K562 (cell line): ENCODE measurements around the gene APOO. TPM values are rescaled to one million over a fixed set of nuclear protein-coding genes. Genes with fewer than 3 reads are reported as not detected.

Source experiments
- ATAC-seq: fragments of 200-7000 bp; cut with Tn5 transposase; 3 replicates; pipeline ENCODE4 v1.9.1; 2020; ENCODE audit warnings: moderate library complexity
- BruUV-seq: library from RNA; stranded (reverse); fragments of 400-500 nt; replicated peaks from 2 replicates; lab custom pipeline; 2021; lab: Mats Ljungman, UMichigan
- CTCF ChIA-PET: fragments of 300-600 bp; formaldehyde crosslinking; extraction: SDS; loops from one replicate; lab custom pipeline; 2021; ENCODE audit warnings: low intra/inter-chr PET ratio; lab: Yijun Ruan, JAX
- POLR2A ChIA-PET: fragments of 300-600, 350-650 bp; sonication (Branson Sonifier 250); formaldehyde crosslinking; extraction: SDS; loops from one replicate; lab custom pipeline; 2021; ENCODE audit warnings: antibody characterized with exemption, inconsistent platforms; lab: Yijun Ruan, JAX
- DNase-seq, 4 experiments: peaks; one replicate each; pipeline versions ENCODE4 v3.0.0 to v3.0.0-alpha.2; 2011 to 2018; ENCODE audit warnings: low spot score in 3 of 4, mixed read lengths in 3 of 4; ENCODE audit errors: extremely low read depth in 1 of 4
- FAIRE-seq: peaks from 2 replicates; lab custom pipeline; 2011; peaks lifted over from hg19 to GRCh38; lab: Jason Lieb, UNC
- H2AFZ ChIP-seq: 2 replicates; pipeline ENCODE4 v1.6.0; 2011; ENCODE audit warnings: low read depth, low read length, control low read depth, inconsistent platforms
- H3K27ac ChIP-seq: fragments of 200-600 bp; 3 replicates; pipeline ENCODE4 v1.8.0; 2011; ENCODE audit warnings: low read depth, mild to moderate bottlenecking, control low read depth, inconsistent platforms, low read length, moderate library complexity, mixed read lengths; ENCODE audit errors: extremely low read depth
- H3K27me3 ChIP-seq, 2 experiments: fragments of 300-600 bp in 1 of 2; 2 replicates in 1 of 2; 3 replicates in 1 of 2; pipeline versions ENCODE4 v1.6.0 to v1.8.0; 2011; ENCODE audit warnings: inconsistent platforms in 2 of 2, low read length in 2 of 2, mild to moderate bottlenecking in 1 of 2, mixed read lengths in 1 of 2, moderate library complexity in 1 of 2; ENCODE audit not compliant: control insufficient read depth in 2 of 2, insufficient read depth in 2 of 2
- H3K36me3 ChIP-seq: fragments of 300-600 bp; 3 replicates; pipeline ENCODE4 v1.8.0; 2011; ENCODE audit warnings: mild to moderate bottlenecking, low read length, inconsistent platforms; ENCODE audit not compliant: control insufficient read depth, insufficient read depth
- H3K4me1 ChIP-seq, 2 experiments: fragments of 200-600 bp in 1 of 2; replicated peaks in 1 of 2; 2 replicates in 1 of 2; 3 replicates in 1 of 2; pipeline versions ENCODE4 v1.5.1 to v1.8.0; 2011; ENCODE audit warnings: inconsistent platforms in 2 of 2, low read length in 2 of 2, mild to moderate bottlenecking in 1 of 2, mixed read lengths in 1 of 2, moderate library complexity in 1 of 2; ENCODE audit not compliant: control insufficient read depth in 2 of 2, insufficient read depth in 2 of 2
- H3K4me2 ChIP-seq: 2 replicates; pipeline ENCODE4 v1.6.1; 2011; ENCODE audit warnings: low read length, control low read depth, inconsistent platforms, mixed read lengths; ENCODE audit not compliant: insufficient read depth
- H3K4me3 ChIP-seq: fragments of 200-600 bp; sonication (generic), shearing (Covaris generic); 2 replicates; pipeline ENCODE4 v1.5.1; 2016; ENCODE audit warnings: control low read depth, inconsistent platforms
- H3K79me2 ChIP-seq: fragments of 200-600 bp; 3 replicates; pipeline ENCODE4 v1.8.0; 2011; ENCODE audit warnings: low read length, inconsistent platforms; ENCODE audit not compliant: control insufficient read depth, insufficient read depth
- H3K9ac ChIP-seq, 2 experiments: 2 replicates each; pipeline versions ENCODE4 v1.6.0 to v1.6.1; 2011; ENCODE audit warnings: low read depth in 2 of 2, low read length in 2 of 2, control low read depth in 1 of 2, inconsistent platforms in 1 of 2, mild to moderate bottlenecking in 1 of 2, mixed read lengths in 1 of 2; ENCODE audit not compliant: insufficient read depth in 1 of 2
- H3K9me1 ChIP-seq: one replicate; pipeline ENCODE4 v1.6.0; 2011; ENCODE audit warnings: inconsistent platforms, mild to moderate bottlenecking, low read length, moderate library complexity; ENCODE audit not compliant: control insufficient read depth, insufficient read depth
- H3K9me3 ChIP-seq: replicated peaks from 2 replicates; pipeline ENCODE4 v1.5.1; 2011; ENCODE audit warnings: low read depth, low read length, inconsistent platforms; ENCODE audit not compliant: control insufficient read depth, insufficient read depth
- H4K20me1 ChIP-seq: replicated peaks from 2 replicates; pipeline ENCODE4 v1.6.1; 2011; ENCODE audit warnings: low read length, inconsistent platforms, mixed read lengths; ENCODE audit not compliant: control insufficient read depth, insufficient read depth
- CHD1 ChIP-seq: fragments of 200-600 bp; sonication (generic); IDR thresholded peaks from one replicate; pipeline ENCODE4 v1.6.1; 2012; ENCODE audit warnings: mild to moderate bottlenecking, moderate library complexity, low read length, inconsistent platforms
- CHD2 ChIP-seq: IDR thresholded peaks from 2 replicates; pipeline ENCODE4 v1.6.1; 2011; ENCODE audit warnings: low read depth, low read length
- DMBX1 ChIP-seq: fragments of 250-450 bp; sonication (Bioruptor Pico); IDR thresholded peaks from 2 replicates; pipeline ENCODE4 v1.8.0; 2022; ENCODE audit warnings: inconsistent platforms, mild to moderate bottlenecking, moderate library complexity, borderline replicate concordance
- NELFE ChIP-seq: IDR thresholded peaks from 2 replicates; pipeline ENCODE4 v1.6.1; 2011; ENCODE audit warnings: mild to moderate bottlenecking; ENCODE audit not compliant: insufficient read depth, insufficient read length
- POLR3A ChIP-seq: IDR thresholded peaks from 2 replicates; pipeline ENCODE4 v1.6.1; 2011; ENCODE audit warnings: borderline replicate concordance, mild to moderate bottlenecking, moderate library complexity; ENCODE audit not compliant: insufficient read length, insufficient read depth; ENCODE audit errors: extremely low read depth
- SUPT5H ChIP-seq: fragments of 450-650 bp; IDR thresholded peaks from 2 replicates; pipeline ENCODE4 v1.6.1; 2016
- WGBS: fragments of 100-300 bp; shearing (Covaris generic); methylation state at CpG from one replicate; pipeline ENCODE4 v1.1.6; 2016; ENCODE audit warnings: low coverage, mixed read lengths; ENCODE audit not compliant: insufficient coverage; ENCODE audit errors: missing lambda C conversion rate; 5-methylcytosine and 5-hydroxymethylcytosine counted together
- in situ Hi-C: fragments of 300-500 bp; cut with MboI; formaldehyde crosslinking; loops from 4 replicates; pipeline ENCODE4 v1.15.0; 2018; ENCODE audit warnings: inconsistent platforms, mixed read lengths
- intact Hi-C: fragments of 100-400 bp; cut with micrococcal nuclease; formaldehyde crosslinking; loops from 2 replicates; pipeline ENCODE4 v1.14.2; 2022
- polyA plus RNA-seq, 8 experiments: library from polyadenylated mRNA; depleted of rRNA in 4 of 8; stranded (reverse) in 5 of 8; unstranded in 3 of 8; fragments of >200 nt; fragmentation: Nextera tagmentation in 2 of 8; fragmentation: Illumina TruSeq in 1 of 8; extraction: Ambion mirVana in 2 of 8; extraction: Trizol in 1 of 8; gene quantifications; 2 replicates each; pipeline versions ENCODE4 v1.2.1 to v1.2.3, GENCODE V29; 2011 to 2014; ENCODE audit warnings: inconsistent platforms in 1 of 8, missing spikeins in 1 of 8
- total RNA-seq, 7 experiments: library from RNA; depleted of rRNA in 6 of 7; stranded (reverse); fragments of >200 nt in 6 of 7; fragmentation: Illumina TruSeq in 2 of 7; extraction: Trizol in 2 of 7; gene quantifications; 2 replicates each; pipeline versions ENCODE4 v1.2.1 to v1.2.3, GENCODE V29; 2011 to 2021; ENCODE audit warnings: low replicate concordance in 1 of 7
- TF ChIP-seq, protein P1 (sequence below): fragments of 450-650 bp; IDR thresholded peaks from 2 replicates; pipeline ENCODE4 v1.6.1; 2018; ENCODE audit not compliant: partially characterized antibody
- TF ChIP-seq, protein P2 (sequence below): sonication (generic); formaldehyde crosslinking; IDR thresholded peaks from 2 replicates; pipeline ENCODE4 v1.4.0; 2020; ENCODE audit warnings: mild to moderate bottlenecking, missing genetic modification reagents
- TF ChIP-seq, protein P3 (sequence below): fragments of 450-650 bp; IDR thresholded peaks from 2 replicates; pipeline ENCODE4 v1.6.1; 2017; ENCODE audit warnings: antibody characterized with exemption, mild to moderate bottlenecking
- TF ChIP-seq, protein P4 (sequence below): fragments of 200-800 bp; sonication (Bioruptor generic); IDR thresholded peaks from 2 replicates; pipeline ENCODE4 v1.6.1; 2017; ENCODE audit warnings: missing genetic modification characterization, missing compliant biosample characterization

APOO gene
- total and polyA plus RNA-seq, 9 of the 15 experiments (the other 6 are each of a cell fraction or from before 2014, with no cell fraction given) = 37.3 to 76.4 (median 60.8) TPM

DNA sequence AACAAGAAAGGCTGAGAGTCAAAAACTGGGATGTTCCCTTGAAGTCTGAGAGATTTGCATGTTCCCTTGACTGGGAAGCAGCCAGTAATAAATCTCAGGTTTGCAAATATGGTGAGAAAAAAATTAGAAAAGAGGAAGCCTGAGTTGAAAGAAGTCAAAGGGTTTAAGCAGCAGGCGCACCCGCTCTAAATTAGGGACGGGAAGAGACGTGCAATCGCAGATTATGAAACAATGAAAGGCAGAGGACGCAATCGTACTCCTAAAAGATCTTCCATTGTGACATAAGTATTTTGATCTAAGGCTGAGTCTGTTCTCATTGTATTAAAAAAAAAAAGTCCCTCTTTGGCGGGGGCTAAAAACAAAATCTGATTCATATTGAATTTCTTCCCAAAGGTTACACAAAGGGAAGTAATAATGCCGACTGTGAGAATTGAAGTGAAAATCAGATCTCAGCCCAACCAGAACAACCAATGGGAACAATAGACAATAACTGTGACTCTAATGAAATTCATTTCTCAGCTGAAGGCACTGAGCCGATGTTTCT, 96.6 kb downstream of the APOO start:
- Histone ChIP-seq H2AFZ (no peak overlapping the region), H3K4me3 (no peak overlapping the region), H3K4me1 (peaks cover 3 to 4% of the 10 kb centered on the region in 2 experiments; a peak in 3 of 5 replicates), H3K9me3 (no peaks in the 10 kb centered on the region), H3K27ac (no peak overlapping the region), H3K4me2 (no peak overlapping the region; the same call in 1 of the 2 replicates), H3K36me3 (no peaks in the 10 kb centered on the region), H3K27me3 (no peaks in the 10 kb centered on the region), H4K20me1 (no peaks in the 10 kb centered on the region), H3K79me2 (no peaks in the 10 kb centered on the region), H3K9ac (no peak overlapping the region), H3K9me1 (no peaks in the 10 kb centered on the region)
- intact Hi-C loops = no loop called here
- in situ Hi-C loops = no loop called here
- ATAC-seq (no peak), DNase-seq (no peak), FAIRE-seq (no peak)
- BruUV-seq = no TSS peak
- POLR2A ChIA-PET = interaction anchor here (0.9 kb wide), 1 partner anchor 11 kb away, joined by 3 read pairs; no protein-coding TSS in a partner anchor
- WGBS = 25% methylated on average over 10 of the region's 10 CpGs
- CTCF ChIA-PET = interaction anchor here (0.7 kb wide), 2 partner anchors 92 to 1242 kb away, joined by 3 read pairs; no protein-coding TSS in a partner anchor
- TF ChIP-seq, protein P1, sequence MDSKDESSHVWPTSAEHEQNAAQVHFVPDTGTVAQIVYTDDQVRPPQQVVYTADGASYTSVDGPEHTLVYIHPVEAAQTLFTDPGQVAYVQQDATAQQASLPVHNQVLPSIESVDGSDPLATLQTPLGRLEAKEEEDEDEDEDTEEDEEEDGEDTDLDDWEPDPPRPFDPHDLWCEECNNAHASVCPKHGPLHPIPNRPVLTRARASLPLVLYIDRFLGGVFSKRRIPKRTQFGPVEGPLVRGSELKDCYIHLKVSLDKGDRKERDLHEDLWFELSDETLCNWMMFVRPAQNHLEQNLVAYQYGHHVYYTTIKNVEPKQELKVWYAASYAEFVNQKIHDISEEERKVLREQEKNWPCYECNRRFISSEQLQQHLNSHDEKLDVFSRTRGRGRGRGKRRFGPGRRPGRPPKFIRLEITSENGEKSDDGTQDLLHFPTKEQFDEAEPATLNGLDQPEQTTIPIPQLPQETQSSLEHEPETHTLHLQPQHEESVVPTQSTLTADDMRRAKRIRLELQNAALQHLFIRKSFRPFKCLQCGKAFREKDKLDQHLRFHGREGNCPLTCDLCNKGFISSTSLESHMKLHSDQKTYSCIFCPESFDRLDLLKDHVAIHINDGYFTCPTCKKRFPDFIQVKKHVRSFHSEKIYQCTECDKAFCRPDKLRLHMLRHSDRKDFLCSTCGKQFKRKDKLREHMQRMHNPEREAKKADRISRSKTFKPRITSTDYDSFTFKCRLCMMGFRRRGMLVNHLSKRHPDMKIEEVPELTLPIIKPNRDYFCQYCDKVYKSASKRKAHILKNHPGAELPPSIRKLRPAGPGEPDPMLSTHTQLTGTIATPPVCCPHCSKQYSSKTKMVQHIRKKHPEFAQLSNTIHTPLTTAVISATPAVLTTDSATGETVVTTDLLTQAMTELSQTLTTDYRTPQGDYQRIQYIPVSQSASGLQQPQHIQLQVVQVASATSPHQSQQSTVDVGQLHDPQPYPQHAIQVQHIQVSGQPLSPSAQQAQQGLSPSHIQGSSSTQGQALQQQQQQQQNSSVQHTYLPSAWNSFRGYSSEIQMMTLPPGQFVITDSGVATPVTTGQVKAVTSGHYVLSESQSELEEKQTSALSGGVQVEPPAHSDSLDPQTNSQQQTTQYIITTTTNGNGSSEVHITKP = no peak
- TF ChIP-seq, protein P2, sequence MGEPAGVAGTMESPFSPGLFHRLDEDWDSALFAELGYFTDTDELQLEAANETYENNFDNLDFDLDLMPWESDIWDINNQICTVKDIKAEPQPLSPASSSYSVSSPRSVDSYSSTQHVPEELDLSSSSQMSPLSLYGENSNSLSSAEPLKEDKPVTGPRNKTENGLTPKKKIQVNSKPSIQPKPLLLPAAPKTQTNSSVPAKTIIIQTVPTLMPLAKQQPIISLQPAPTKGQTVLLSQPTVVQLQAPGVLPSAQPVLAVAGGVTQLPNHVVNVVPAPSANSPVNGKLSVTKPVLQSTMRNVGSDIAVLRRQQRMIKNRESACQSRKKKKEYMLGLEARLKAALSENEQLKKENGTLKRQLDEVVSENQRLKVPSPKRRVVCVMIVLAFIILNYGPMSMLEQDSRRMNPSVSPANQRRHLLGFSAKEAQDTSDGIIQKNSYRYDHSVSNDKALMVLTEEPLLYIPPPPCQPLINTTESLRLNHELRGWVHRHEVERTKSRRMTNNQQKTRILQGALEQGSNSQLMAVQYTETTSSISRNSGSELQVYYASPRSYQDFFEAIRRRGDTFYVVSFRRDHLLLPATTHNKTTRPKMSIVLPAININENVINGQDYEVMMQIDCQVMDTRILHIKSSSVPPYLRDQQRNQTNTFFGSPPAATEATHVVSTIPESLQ (CRISPR knock-in tag) = no peak
- TF ChIP-seq DMBX1 (CRISPR knock-in tag) (no peak), CHD1 (no peak), POLR3A (no peak), SUPT5H (no peak), CHD2 (no peak), NELFE (no peak)
- TF ChIP-seq, protein P3, sequence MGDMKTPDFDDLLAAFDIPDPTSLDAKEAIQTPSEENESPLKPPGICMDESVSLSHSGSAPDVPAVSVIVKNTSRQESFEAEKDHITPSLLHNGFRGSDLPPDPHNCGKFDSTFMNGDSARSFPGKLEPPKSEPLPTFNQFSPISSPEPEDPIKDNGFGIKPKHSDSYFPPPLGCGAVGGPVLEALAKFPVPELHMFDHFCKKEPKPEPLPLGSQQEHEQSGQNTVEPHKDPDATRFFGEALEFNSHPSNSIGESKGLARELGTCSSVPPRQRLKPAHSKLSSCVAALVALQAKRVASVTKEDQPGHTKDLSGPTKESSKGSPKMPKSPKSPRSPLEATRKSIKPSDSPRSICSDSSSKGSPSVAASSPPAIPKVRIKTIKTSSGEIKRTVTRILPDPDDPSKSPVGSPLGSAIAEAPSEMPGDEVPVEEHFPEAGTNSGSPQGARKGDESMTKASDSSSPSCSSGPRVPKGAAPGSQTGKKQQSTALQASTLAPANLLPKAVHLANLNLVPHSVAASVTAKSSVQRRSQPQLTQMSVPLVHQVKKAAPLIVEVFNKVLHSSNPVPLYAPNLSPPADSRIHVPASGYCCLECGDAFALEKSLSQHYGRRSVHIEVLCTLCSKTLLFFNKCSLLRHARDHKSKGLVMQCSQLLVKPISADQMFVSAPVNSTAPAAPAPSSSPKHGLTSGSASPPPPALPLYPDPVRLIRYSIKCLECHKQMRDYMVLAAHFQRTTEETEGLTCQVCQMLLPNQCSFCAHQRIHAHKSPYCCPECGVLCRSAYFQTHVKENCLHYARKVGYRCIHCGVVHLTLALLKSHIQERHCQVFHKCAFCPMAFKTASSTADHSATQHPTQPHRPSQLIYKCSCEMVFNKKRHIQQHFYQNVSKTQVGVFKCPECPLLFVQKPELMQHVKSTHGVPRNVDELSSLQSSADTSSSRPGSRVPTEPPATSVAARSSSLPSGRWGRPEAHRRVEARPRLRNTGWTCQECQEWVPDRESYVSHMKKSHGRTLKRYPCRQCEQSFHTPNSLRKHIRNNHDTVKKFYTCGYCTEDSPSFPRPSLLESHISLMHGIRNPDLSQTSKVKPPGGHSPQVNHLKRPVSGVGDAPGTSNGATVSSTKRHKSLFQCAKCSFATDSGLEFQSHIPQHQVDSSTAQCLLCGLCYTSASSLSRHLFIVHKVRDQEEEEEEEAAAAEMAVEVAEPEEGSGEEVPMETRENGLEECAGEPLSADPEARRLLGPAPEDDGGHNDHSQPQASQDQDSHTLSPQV = no peak
- TF ChIP-seq, protein P4, sequence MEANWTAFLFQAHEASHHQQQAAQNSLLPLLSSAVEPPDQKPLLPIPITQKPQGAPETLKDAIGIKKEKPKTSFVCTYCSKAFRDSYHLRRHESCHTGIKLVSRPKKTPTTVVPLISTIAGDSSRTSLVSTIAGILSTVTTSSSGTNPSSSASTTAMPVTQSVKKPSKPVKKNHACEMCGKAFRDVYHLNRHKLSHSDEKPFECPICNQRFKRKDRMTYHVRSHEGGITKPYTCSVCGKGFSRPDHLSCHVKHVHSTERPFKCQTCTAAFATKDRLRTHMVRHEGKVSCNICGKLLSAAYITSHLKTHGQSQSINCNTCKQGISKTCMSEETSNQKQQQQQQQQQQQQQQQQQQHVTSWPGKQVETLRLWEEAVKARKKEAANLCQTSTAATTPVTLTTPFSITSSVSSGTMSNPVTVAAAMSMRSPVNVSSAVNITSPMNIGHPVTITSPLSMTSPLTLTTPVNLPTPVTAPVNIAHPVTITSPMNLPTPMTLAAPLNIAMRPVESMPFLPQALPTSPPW (CRISPR knock-in tag) = no peak
